GM18870 (cell line): ENCODE data around the gene SLC35E3.
A peak's percentile ranks its signal among the peaks of the same experiment; 100 is the strongest.
"Not testable (repeated sequence)": the region's sequence is repeated elsewhere in the genome, so short reads cannot be mapped to it uniquely, and the experiment has no call there.

Source experiments
- ATAC-seq: cut with Tn5 transposase; IDR thresholded peaks from one replicate; pipeline ENCODE4 v1.9.1; 2021; ENCODE audit warnings: moderate library complexity; ENCODE audit not compliant: unreplicated experiment

SLC35E3 gene

GRCh38 chr12:68793975-68794652, 48.1 kb downstream of the SLC35E3 start:
- no peak for ATAC-seq

DNA sequence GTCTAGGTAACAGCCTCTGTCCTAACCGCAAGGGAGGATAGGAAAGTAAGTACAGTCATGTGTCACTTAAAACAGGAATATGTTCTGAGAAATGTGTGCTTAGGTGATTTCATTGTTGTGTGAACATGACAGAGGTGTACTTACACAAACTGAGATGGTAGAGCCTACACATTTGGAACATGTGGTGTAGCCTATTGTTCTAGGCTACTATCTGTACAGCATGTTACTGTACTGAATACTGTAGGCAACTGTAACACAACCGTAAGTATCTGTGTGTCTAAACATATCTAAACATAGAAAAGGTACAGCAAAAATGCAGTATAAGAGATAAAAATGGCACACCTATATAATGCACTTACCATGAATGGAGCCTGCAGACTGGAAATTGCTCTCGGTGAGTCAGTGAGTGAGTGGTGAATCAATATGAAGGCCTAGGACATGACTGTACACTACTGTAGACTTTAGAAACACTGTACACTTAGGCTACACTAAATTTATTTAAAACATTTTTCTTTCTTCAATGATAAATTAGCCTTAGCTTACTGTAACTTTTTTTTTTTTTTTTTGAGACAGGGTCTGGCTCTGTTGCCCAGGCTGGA, 48.8 kb downstream of the SLC35E3 start:
- no peak for ATAC-seq

GRCh38 chr12:68796399-68796798, 50.4 kb downstream of the SLC35E3 start:
- ATAC-seq = no peak

- no peak for ATAC-seq
These were observed 52.9 kb downstream of the SLC35E3 start for GRCh38 chr12:68798882-68799234.

- no peak for ATAC-seq
These were observed 54.3 kb downstream of the SLC35E3 start for GRCh38 chr12:68800294-68800693.

DNA sequence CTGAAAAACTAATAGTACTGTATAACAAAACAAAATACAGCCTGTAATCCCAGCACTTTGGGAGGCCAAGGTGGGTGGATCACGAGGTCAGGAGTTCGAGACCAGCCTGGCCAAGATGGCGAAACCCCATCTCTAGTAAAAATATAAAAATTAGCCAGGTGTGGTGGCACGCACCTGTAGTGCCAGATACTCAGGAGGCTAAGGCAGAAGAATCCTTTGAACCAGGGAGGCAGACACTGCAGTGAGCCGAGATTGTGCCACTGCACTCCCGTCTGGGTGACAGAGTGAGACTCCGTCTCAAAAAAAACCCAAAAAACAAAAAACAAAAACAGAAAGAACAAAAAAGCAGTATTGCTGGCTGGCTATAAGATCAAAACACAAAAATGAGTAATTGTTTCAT, 55.1 kb downstream of the SLC35E3 start:
- not testable (repeated sequence) for ATAC-seq

DNA sequence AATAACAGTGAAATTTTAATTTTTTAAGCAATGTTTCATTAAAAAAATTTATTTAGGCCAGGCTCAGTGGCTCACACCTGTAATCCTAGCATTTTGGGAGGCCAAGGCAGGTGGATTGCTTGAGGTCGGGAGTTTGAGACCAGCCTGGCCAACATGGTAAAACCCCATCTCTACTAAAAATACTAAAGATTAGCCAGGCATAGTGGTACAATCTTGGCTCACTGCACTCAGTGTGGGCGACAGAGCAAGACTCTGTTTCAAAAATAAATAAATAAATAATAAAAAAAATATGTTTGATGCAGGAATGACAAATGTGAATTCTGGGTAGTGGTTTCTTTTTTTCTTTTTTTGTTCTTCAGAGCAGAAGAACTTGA, 56.4 kb downstream of the SLC35E3 start:
- ATAC-seq = not testable (repeated sequence)

GRCh38 chr12:68802911-68803651, 57.1 kb downstream of the SLC35E3 start:
- not testable (repeated sequence) for ATAC-seq

GRCh38 chr12:68803948-68804656, 58.1 kb downstream of the SLC35E3 start:
- no peak for ATAC-seq

DNA sequence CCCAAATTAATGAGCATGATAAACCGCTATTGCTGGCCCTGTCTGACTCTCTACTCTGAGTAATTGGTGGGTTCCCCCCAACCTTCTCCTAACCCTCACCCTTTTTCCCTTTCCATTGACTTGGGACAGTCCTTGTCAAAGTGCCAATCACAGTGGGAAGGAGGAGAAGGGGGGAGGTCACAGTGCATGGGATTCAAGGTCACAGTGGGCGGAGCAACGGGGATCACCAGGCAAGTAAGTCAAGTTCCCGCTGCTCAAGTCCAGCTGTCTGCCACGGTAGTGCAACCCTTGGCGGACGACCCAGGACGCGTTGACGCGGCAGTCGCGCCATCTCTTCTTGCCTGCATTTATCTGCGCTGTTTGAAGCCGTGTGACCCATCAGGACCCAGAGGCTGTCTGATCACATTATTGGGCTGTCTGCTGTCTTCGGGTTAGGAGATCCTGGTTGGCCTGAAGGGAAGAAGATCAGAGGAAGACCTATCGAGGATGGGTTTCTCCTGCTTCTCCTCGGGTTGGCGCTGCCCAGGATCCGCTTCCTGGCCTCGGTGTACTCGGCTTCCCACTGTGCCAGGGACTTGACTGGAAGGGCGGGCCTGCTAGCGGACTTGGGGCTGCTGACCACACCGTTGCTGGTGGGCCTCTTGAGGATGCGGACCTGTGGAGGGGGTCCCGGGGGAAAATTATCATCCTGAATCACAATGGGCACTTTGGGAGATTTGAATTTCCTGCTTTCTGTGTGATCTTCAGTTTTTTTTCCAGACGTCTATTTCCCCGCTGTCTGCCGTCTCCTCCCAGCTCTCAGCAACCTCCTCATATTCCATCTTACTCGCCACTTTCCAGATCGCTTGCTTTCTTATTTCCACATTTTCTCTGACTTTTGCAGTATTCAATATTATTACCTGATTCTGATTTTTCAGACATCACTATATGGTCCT, 58.9 kb downstream of the SLC35E3 start:
- ATAC-seq = no peak

- ATAC-seq = no peak
These were observed 59.7 kb downstream of the SLC35E3 start for GRCh38 chr12:68805592-68806120.

GRCh38 chr12:68806488-68807237, 60.7 kb downstream of the SLC35E3 start:
- no peak for ATAC-seq

GRCh38 chr12:68807274-68807575, 61.2 kb downstream of the SLC35E3 start:
- ATAC-seq = not testable (repeated sequence)

DNA sequence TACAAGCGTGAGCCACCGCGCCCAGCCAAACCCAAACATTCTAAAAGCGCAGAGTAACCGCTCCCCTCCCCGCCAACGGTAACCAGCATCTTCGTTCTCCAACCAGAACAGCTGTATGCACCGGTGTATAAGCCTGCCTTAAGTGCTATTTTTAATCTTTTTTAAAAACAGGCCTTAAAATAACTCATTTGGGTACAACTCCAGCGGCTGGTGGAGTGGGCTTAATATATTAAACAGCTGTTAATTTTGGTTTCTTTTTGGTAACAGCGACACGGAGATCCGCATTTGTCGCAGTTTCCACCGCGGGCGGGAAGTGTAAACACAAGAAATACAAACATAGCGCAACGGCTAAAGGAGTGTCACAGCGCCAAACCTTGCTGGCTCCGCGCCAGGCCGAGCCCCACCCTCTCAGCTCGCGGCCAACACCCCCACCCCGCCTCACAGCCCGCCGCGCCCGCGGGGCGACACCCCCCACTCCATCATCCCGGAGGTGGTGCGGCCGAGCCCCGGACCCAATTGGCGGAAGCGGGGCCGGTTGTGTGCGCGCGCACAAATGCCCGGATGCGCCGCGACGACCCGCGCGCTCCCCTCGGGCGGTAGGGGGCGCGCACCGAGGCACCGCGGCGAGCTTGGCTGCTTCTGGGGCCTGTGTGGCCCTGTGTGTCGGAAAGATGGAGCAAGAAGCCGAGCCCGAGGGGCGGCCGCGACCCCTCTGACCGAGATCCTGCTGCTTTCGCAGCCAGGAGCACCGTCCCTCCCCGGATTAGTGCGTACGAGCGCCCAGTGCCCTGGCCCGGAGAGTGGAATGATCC, 61.8 kb downstream of the SLC35E3 start, which contains the start of gene MDM2:
Gene MDM2 (plus strand): TSS at position 602 of the 812 bp plus-strand sequence. CDS start 301 bp downstream, outside the sequence.
- peak; percentile 67 for ATAC-seq

- ATAC-seq = peak; percentile 66
These were observed 62.6 kb downstream of the SLC35E3 start for GRCh38 chr12:68808388-68809189.

GRCh38 chr12:68809190-68810026, 63.4 kb downstream of the SLC35E3 start:
- ATAC-seq = no peak

DNA sequence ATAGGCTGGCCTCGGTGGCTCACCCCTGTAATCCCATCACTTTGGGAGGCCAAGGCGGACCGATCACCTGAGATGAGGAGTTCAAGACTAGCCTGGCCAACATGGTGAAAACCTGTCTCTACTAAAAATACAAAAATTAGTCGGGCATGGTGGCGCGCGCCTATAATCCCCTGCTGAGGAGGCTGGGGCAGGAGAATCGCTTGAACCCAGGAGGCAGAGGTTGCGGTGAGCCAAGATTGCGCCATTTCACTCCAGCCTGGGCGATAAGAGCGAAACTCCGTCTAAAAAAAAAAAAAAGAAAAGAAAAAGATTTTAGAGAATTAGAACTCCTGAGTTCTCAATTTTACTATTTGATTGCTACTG, 64.0 kb downstream of the SLC35E3 start:
- not testable (repeated sequence) for ATAC-seq
